ENCODE data around the gene AXL.

- TF ChIP-seq EZH2 (IDR thresholded peaks at IDR 0.05; ENCODE audit: insufficient read depth, poor library complexity, severe bottlenecking): no peak
- no peak for TF ChIP-seq EZH2phosphoT487 (IDR thresholded peaks at IDR 0.05; ENCODE audit: insufficient read depth, low read depth)
These were observed 24.9 kb upstream of the AXL start for GRCh38 chr19:41194157-41194552.

Data from GM23248 (cell line).